ENCODE measurements around the gene EEF1AKMT3.
A peak's percentile ranks its signal among the peaks of the same experiment; 100 is the strongest.

Gene EEF1AKMT3

DNA sequence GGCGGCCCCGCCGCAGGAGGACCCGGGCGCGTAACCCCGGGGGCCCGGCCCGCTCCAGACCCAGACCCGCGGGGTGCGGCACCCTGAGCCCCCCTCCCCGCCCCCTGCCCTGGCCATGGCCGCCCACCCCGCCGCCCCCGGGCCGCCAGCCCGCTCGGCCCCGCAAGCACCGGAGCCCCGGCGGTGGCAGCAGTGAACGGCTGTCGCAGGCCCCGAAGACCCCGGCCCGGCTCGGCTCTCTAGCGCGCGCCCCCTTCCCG is 17.3 kb upstream of the EEF1AKMT3 start:
- DNase-seq (ENCODE audit: low spot score): no peak
- TF ChIP-seq, protein P1, sequence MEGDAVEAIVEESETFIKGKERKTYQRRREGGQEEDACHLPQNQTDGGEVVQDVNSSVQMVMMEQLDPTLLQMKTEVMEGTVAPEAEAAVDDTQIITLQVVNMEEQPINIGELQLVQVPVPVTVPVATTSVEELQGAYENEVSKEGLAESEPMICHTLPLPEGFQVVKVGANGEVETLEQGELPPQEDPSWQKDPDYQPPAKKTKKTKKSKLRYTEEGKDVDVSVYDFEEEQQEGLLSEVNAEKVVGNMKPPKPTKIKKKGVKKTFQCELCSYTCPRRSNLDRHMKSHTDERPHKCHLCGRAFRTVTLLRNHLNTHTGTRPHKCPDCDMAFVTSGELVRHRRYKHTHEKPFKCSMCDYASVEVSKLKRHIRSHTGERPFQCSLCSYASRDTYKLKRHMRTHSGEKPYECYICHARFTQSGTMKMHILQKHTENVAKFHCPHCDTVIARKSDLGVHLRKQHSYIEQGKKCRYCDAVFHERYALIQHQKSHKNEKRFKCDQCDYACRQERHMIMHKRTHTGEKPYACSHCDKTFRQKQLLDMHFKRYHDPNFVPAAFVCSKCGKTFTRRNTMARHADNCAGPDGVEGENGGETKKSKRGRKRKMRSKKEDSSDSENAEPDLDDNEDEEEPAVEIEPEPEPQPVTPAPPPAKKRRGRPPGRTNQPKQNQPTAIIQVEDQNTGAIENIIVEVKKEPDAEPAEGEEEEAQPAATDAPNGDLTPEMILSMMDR (IDR thresholded peaks at IDR 0.05; ENCODE audit: extremely low read depth, insufficient read depth, missing control alignments): no peak
- in situ Hi-C loops (cut with MboI; ENCODE audit: low pct_unique_long_range_greater_than_20kb, low sequenced_read_pairs, unreplicated experiment): no loop called here

DNA sequence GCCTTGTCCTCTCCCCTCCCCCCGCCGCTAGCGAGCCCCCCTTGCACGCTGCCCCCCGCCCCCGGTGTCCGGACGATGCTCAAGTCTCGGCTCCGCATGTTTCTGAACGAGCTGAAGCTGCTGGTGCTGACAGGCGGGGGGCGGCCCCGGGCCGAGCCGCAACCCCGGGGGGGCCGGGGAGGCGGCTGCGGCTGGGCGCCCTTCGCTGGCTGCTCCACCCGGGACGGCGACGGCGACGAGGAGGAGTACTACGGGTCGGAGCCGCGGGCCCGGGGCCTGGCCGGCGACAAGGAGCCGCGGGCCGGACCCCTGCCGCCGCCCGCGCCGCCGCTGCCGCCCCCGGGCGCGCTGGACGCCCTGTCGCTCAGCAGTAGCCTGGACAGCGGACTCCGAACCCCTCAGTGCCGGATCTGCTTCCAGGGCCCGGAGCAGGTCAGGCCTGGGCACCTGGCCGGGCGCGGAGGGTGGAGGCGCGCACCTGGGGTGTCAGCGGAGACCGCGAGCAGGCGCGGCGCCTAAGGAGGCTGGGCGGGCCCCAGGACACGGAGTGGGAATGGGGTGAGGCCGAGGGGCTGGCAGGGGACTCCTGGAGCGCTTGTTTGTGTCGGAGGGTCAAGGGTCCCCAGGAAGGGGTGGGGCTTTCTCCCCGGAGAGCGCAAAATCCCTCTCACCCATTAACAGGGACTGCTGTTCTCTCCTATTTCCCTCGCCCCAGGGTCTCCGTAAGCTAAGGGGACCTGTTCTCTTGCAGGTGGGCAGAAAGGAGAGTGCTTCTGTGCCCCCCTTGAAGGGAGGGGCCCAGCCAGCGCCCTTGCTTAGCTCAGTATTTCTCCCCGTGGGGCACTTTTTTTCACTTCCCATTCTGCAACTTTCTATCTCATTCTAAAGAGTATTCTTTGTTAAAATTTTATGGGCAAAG is 16.7 kb upstream of the EEF1AKMT3 start:
- in situ Hi-C loops (cut with MboI; ENCODE audit: low pct_unique_long_range_greater_than_20kb, low sequenced_read_pairs, unreplicated experiment): no loop called here
- DNase-seq (ENCODE audit: low spot score): peak; percentile 70
- TF ChIP-seq, protein P1 (IDR thresholded peaks at IDR 0.05; ENCODE audit: extremely low read depth, insufficient read depth, missing control alignments): no peak

DNA sequence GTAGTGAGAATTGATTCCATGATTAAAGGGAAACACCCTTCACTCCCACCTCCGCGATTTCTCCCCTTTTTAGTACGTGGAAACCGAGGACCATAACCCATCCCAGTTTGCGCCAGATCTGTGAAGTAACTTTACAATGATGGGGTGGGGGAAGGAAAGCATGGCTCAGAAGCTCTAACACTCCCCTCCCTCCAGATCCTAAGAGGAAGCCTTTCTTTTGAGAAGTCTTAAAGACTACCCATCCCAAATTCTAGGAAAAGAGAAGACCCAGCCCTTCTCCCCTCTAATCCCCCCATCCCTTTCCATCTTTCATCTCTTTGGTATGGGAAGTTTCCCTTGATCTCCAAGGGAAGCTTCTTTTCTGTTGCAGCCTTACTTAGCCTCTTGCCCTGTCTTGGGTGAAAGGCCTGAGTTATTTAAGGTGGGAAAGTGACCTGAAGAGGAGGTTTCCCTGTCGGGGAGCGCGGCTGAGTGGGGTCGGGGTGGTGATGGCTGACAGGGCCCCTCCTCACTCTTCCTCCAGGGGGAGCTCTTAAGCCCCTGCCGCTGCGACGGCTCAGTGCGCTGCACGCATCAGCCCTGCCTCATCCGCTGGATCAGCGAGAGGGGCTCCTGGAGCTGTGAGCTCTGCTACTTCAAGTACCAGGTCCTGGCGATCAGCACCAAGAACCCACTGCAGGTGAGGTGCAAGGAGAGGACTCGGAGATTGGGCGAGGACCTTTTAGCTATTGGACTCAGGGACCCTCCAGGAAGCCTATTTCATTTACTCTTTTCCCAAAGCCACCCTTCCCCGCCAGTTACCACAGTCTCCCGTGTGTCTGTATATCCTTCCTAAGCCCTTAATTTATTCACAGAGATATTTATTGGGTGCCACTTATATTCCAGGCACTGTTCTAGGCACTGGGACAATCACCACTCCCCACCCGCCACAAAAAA is 15.7 kb upstream of the EEF1AKMT3 start:
- TF ChIP-seq, protein P1 (IDR thresholded peaks at IDR 0.05; ENCODE audit: extremely low read depth, insufficient read depth, missing control alignments): peak; percentile 90
- in situ Hi-C loops (cut with MboI; ENCODE audit: low pct_unique_long_range_greater_than_20kb, low sequenced_read_pairs, unreplicated experiment): no loop called here
- peak; percentile 90 for DNase-seq (ENCODE audit: low spot score)

DNA sequence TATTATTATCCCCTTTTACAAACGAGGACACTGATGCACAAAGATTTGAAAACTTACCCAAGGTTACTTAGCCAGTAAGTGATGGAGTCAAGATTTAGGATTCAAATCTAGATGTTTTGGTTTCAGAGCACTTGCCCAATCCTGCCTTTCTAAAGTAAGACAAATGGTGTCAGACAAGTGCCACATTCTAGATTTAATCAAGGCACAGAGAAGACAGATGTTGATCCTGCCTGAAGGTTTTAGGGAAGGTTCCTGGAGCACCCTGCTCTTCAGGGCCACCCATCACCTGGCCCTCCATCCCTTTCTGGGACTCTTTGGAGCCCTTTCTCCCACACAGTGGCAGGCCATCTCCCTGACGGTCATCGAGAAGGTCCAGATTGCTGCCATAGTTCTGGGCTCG is 14.6 kb upstream of the EEF1AKMT3 start:
- TF ChIP-seq, protein P1 (IDR thresholded peaks at IDR 0.05; ENCODE audit: extremely low read depth, insufficient read depth, missing control alignments): no peak

DNA sequence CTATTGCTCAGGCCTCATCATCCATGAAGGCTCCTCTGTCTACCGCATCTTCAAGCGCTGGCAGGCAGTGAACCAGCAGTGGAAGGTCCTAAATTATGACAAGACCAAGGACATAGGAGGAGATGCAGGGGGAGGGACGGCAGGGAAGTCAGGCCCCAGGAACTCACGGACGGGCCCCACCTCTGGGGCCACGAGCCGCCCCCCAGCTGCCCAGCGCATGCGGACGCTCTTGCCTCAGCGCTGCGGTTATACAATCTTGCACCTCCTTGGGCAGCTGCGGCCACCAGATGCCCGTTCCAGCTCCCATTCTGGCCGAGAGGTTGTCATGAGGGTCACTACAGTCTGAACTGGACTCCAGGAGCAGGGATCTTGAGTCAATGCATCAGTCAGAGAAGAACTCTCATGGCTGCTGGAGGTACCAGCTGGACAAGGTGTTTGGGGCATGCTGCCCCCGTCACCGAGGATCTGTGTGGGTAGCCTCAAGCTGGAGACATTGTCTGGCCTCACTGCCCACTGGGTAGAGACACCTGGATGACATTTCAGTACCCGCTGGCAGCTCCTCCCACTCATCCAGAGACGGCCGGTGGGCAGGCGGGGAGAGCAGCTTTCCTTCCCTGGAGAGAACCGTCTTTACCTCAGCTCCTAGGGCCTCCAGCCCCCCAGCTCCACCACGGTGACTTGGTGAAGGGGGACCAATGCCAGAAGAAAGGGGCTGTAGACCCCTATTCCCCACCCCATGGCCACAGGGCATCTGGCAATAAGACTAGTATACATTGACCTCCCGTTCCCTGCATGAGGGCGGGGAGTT is 13.7 kb upstream of the EEF1AKMT3 start:
- in situ Hi-C loops (cut with MboI; ENCODE audit: low pct_unique_long_range_greater_than_20kb, low sequenced_read_pairs, unreplicated experiment): no loop called here
- DNase-seq (ENCODE audit: low spot score): no peak
- TF ChIP-seq, protein P1 (IDR thresholded peaks at IDR 0.05; ENCODE audit: extremely low read depth, insufficient read depth, missing control alignments): no peak

More for the DNA sequence above, 14.6 kb upstream of the EEF1AKMT3 start:
- in situ Hi-C loops (cut with MboI; ENCODE audit: low pct_unique_long_range_greater_than_20kb, low sequenced_read_pairs, unreplicated experiment): no loop called here
- DNase-seq (ENCODE audit: low spot score): no peak

Measured in GM13977 (cell line).